ENCODE measurements around the gene TRIM63.

DNA sequence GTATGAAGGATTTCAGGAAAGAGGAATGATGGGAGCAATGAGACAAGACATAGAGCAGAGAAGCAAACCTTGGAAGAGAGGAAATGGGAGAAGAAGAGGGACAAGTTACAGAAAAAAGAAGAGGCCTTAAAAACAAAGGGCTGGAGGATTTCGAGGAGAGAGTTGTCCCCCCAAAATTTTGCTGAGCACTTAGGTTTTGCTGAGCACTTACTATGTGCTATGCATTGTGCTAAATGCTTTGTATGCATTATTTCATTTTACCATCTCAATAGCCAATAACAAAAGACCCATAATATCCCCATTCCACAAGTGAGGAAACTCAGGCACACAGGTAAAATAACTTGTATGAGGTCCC, 2.5 kb upstream of the TRIM63 start:
- TF ChIP-seq, protein P1, sequence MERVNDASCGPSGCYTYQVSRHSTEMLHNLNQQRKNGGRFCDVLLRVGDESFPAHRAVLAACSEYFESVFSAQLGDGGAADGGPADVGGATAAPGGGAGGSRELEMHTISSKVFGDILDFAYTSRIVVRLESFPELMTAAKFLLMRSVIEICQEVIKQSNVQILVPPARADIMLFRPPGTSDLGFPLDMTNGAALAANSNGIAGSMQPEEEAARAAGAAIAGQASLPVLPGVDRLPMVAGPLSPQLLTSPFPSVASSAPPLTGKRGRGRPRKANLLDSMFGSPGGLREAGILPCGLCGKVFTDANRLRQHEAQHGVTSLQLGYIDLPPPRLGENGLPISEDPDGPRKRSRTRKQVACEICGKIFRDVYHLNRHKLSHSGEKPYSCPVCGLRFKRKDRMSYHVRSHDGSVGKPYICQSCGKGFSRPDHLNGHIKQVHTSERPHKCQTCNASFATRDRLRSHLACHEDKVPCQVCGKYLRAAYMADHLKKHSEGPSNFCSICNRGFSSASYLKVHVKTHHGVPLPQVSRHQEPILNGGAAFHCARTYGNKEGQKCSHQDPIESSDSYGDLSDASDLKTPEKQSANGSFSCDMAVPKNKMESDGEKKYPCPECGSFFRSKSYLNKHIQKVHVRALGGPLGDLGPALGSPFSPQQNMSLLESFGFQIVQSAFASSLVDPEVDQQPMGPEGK (CRISPR knock-in tag; IDR thresholded peaks at IDR 0.05; ENCODE audit: borderline replicate concordance) = no peak
- TF ChIP-seq BACH2 (CRISPR knock-in tag; IDR thresholded peaks at IDR 0.05; ENCODE audit: borderline replicate concordance) (no peak), ZNF70 (CRISPR knock-in tag; IDR thresholded peaks at IDR 0.05) (no peak), CREB5 (CRISPR knock-in tag; IDR thresholded peaks at IDR 0.05; ENCODE audit: low read depth) (no peak)

All from SK-N-SH treated with all-trans-retinoic acid at 6 μM for 48 hours (cell line).